Activated T-helper 1 cell treated with anti-CD3 and anti-CD28 coated beads, Interleukin-2, amount 50 U/mL, for 16 hours (primary cell): ENCODE data around the gene GTPBP2.
"Not testable (repeated sequence)": the region's sequence is repeated elsewhere in the genome, so short reads cannot be mapped to it uniquely, and the experiment has no call there.

ENCODE experiments used
- DNase-seq, 2 donors: peaks; one replicate each; pipeline ENCODE4 v3.0.0-alpha.2; 2020; ENCODE audit warnings: low read depth in 1 of 2, low spot score in 1 of 2

Gene GTPBP2

GRCh38 chr6:43658161-43658560 lies 29.1 kb upstream of the GTPBP2 start:
- no peak for DNase-seq

- DNase-seq: no peak
Observed at GRCh38 chr6:43657221-43657802, 28.2 kb upstream of the GTPBP2 start.

GRCh38 chr6:43652822-43653221 lies 23.8 kb upstream of the GTPBP2 start:
- not testable (repeated sequence) for DNase-seq

GRCh38 chr6:43648248-43648647 lies 19.2 kb upstream of the GTPBP2 start:
- DNase-seq: no peak

GRCh38 chr6:43647613-43648012 lies 18.5 kb upstream of the GTPBP2 start:
- no peak for DNase-seq

GRCh38 chr6:43645613-43645964 lies 16.5 kb upstream of the GTPBP2 start:
- DNase-seq: no peak

- DNase-seq: peak; percentile 18 to 50
Observed at GRCh38 chr6:43644940-43645612, 16.0 kb upstream of the GTPBP2 start, which contains the start of gene RSPH9. Gene RSPH9, plus strand, starts transcription at chr6:43645036. Its CDS starts 63 bp downstream, at chr6:43645099.

GRCh38 chr6:43639984-43640800 lies 11.1 kb upstream of the GTPBP2 start:
- no peak for DNase-seq

GRCh38 chr6:43636308-43636659 lies 7.2 kb upstream of the GTPBP2 start:
- DNase-seq: no peak

- DNase-seq: peak; percentile 70 to 78
Observed at GRCh38 chr6:43635387-43636307, 6.6 kb upstream of the GTPBP2 start, which contains the start of gene MAD2L1BP. Gene MAD2L1BP, plus strand, starts transcription at chr6:43635840. Its CDS starts 36 bp downstream, at chr6:43635876.

- DNase-seq: no peak
Observed at GRCh38 chr6:43634702-43635303, 5.7 kb upstream of the GTPBP2 start.

- not testable (repeated sequence) for DNase-seq
Observed at GRCh38 chr6:43633002-43633401, 3.9 kb upstream of the GTPBP2 start.

- no peak for DNase-seq
Observed at GRCh38 chr6:43630980-43631619, 2.0 kb upstream of the GTPBP2 start.

- DNase-seq: peak; percentile 48 to 82
Observed at GRCh38 chr6:43629505-43630300, 639 bp upstream of the GTPBP2 start.

GRCh38 chr6:43628393-43629103 lies 516 bp downstream of the GTPBP2 start:
- DNase-seq: peak; percentile 16 to 29

GRCh38 chr6:43627008-43627825 lies 1.8 kb downstream of the GTPBP2 start:
- no peak for DNase-seq

GRCh38 chr6:43625393-43625992 lies 3.6 kb downstream of the GTPBP2 start:
- no peak for DNase-seq
